DMS153 treated with DMSO at 0.1 percent for 48 hours (cell line): ENCODE data around the gene COL1A1.

Experiments used
- DNase-seq: peaks from one replicate; lab custom pipeline; 2025; ENCODE audit not compliant: unreplicated experiment; lab: John Stamatoyannopoulos, UW

COL1A1 gene

DNA sequence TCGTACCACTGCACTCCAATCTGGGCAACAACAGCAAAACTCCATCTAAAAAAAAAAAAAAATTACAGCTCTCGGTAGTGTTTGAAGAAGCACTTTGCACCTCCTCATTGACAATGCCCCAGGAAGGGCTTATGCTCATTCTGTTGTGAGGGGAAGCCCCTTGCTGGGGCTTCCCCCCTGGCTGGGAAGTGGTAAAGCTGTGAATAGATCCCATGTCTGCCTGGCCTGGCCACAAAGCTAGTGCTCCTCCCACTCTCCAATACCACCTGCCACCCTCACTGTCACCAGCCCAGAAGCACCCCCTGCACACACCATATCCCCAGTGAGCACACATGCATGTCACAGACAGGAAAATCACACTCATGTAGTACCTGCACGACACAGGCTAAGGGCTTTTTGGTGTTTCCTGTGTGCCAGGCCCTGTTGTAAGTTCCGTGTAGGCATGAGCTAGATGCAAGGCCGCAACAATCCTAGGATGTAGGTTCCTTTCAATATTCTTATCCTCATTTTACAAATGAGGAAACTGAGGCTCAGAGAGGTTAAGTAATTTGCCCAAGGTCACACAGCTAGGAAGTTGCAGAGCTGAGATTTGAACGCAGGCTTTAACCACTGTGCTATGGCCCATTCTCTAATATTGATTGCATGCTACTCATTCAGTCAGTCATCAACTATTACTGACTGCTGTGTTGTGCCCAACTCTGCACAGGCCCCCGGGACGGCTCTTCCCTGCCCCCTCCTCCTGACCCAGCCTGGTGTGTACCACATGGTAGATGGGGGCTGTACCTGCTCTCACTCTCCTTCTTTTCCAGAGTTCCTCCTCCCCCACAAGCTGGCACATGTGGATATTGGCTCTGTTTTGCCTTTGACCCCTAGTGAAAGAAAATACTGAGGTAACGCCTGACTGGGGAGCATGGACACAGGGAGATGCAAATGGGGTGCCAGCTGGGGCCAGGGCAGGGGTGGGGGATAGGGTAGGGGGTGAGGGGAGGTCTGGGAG is 11.9 kb upstream of the COL1A1 start:
- no peak for DNase-seq

DNA sequence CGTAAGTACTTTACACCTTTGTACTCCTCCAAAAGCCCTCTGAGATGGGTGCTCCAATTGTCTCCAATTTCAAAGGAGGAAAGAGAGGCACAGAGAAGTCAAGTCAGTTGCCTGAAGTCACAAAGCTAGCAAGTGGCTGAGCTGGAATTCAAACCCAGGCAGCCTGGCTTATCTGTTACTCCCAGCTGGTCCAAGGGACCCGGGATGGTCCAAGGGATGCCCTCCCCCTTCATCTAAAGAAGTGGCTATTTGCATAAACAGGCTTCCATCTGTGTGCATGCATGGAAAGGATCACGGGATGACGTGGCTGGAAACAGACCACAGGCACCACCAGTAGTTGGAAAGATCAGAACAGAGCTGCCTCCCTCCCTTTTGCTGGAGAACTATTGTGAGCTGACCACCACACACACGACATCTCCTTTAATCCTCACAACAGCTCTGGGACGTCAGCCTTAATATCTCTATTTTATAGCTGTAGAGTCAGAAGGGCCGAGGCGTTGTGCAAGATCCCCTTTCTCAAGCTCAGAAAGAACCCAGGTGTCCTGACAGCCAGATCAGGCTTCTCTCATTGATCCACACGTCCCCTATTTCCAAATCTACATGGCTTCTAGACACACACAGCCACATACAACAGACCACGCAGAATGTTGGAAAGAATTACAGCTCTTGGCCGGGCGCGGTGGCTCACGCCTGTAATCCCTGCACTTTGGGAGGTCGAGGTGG is 10.9 kb upstream of the COL1A1 start:
- no peak for DNase-seq

DNA sequence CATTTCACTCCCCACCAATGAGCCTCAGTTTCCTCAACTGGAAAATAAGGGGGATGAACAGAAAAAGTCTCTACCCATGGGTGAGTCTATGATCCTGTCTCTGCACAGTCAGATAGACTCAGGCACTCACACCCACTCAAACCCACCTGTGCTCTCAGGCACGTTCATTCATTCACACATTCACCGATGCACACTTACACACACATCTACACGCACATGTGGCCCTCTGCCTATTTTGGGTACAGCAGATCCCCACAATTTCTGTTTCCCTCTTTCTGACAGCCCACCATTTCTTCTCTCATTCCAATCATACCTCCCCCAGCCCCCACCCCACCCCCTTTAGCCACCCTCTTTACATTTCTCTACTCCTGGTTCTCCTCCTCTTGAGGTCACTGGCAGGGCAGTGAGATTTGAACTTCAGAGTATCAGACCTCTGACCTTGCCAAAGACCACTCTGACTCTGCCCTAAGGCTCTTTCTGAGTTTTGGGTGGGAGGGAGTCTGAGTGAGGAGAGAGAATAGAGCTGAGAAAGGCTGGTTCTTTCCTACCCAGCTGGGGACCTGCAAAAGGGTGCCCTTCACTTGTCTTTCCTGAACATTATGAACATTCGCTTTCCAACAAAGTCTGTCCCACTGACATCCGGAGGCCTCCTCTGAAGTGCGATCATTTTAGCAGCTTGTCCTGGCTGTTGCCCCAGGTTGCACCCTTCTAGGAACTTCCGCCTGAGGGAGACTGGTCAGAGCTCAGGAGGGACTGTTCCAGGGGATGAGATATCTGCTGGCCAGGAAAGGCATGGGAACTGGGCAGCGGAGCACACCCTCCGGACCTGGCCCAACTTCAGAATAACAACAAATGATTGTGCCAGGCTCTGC is 10.1 kb upstream of the COL1A1 start:
- DNase-seq: no peak

DNA sequence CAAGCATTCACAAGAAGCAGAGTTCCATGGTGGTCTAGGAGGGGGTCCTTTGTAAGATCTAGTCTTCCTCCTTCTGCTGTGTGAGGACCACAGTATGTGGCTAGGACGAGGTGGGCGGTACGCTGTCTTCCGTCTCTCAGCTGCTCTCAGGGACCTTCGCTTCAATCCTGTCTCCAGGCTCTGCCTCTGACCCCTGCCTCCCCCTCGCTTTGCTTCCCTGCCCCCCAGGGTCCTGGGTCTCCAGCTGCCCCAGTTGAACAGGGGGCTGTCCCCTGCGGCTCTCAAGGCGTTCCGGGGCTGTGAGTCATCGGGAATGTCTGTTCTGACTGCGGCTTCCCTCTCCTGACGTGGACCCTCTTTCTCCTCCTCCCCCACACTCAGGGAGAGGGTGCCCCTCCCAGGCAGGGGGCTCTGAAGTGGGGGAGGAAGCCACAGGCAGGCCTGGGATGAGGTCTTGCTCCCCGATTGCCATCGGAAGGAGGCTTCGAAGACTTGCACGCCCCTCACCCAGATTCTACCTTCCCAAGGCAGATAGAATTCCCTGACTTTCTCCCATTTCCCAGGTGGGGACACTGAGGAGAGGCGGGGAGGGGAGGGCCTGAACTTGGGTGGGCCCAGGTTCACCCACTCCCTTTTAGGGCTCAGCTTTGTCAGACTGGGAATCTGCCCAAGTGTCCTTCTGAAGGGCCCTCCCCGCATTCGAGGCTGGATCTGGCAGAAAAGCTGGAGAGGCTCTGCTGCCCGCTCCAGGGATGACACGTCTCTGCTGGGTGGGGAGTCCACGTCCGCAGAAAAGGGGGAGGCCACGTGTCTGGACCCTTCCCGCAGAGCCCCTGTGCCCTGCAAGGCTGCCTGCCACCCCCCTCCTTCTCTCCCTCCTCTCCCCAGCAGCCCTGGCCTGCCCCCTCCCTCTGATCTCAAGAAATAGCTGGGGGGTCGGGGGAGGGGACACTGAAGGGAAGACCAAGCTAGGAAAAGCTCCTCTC is 9.1 kb upstream of the COL1A1 start:
- no peak for DNase-seq

DNA sequence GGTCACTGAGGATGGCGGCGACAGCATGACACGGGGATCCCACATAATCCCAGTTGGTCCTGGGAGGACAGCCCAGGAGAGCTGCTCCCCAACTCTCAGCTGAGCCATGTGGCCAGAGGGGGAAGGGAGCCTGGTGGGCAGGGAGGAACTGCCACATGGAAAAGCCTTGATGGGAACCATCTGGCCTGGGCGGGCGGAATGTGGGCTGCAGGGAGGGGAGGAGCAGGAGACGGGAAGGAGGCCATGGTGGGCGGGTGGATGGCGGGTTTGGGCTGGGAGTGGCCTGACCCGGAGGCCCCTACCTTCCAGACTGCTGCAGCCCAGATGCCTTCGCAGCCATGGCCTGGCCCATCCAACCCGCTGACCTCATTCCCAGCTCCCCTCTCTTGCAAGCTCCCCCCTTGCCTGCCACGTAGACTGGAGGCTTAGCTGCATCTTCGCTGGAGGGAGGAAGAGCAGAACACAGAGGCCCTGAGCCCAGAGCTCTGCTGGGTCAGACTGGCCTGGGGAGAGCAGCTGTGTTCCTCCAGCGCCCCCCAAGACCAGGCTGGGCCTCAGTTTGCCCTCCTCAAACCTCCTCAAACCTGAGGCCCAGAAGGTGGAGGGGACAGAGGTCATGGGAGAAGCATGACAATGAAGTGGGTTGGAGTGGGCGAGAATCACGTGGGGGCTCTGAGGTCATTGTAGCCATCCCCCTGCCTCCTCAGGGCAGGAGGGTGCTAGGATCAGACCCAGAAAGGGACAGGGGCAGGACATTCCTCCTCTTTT is 8.2 kb upstream of the COL1A1 start:
- DNase-seq: no peak

DNA sequence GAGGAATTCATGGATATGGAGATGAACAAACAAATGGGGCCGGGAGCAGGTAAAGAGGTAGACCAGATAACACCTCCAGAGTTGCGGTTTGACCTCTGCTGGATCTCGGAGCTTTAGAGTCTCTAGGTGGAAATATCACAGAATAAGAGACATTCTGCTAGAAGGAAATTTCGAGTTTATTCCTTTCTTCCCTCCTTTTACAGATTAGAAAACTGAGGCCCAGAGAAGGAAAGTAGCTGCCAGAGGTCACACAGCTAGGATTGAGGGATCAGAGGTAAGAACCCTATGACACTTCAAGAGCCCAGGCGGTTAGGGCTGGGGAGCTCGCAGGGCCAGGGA is 7.7 kb upstream of the COL1A1 start:
- no peak for DNase-seq

DNA sequence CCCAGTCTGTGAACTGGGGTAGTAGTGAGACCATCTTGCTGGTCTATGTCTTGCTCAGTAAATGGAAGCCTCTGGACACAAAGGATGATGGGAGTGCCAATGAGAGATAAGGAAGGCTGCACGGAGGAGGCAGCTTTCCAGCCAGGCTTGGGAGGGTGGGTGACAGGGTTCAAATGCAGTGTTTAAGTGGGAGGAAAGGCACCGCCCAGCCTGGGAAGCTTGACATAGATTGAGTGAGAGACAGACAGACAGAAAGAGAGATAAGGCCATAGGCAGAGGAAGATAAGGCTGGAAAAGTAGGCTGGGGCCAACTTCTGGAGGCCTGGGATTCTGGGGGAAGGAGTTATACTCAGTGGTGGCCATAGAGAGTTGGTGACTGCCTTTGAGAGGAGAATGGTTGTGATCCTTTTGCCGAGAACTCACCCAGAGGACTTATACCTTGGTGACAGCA is 7.2 kb upstream of the COL1A1 start:
- no peak for DNase-seq

DNA sequence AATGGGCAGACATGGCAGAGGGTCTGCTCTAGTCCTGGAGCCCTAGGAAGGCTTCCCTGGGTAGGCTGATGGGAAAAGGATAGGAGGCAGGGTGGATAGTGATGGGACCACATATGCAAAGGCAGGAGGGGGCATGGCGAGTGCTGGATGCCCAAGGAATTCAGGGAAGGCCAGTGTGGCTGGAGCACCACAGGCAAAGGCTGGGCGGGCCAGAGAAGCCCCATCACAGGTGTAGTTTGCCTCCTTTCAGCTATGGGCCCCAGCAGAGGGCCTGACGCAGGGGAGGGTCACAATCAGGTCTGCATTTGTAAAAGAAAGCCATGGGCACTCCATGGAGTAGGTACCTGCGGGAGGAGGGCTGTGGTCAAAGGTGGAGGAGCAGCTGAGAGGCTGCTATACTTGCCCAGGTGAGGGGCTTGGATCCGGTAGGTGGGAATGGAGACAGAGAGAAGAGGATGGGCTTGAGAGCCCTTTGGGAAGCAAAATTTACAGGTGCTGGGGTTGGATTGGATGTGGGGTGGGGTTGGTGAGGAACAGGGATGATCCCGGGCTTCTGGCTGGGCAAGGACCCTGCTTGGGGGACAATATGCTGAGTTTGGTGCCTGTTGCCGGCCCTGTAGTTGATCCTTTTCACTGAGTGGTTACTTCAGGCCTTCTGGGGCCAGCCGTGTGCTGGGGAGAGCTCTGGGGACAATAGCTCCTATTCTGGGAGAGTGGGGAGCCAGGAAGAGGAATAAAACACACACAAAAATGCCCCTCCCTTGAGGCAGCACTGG is 6.5 kb upstream of the COL1A1 start:
- DNase-seq: no peak

DNA sequence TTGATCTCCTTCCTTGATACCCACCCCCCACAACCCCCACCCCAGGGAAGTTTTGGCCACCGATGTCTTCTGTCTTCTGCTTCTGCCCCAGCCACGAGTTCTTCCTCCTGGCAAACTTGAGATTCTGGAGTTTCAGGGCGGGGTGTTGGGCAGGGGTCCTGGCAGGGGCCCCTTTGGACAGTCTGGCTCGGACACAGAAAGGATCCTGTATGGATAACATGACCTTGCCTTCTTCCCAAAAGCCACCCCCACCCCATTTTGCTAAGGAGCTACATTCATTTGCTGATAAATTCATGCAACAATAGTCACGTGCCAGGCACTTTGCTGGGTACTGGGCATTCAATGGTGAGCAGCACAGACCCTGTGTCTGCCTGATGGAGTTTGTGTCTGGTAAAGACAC is 5.9 kb upstream of the COL1A1 start:
- no peak for DNase-seq

DNA sequence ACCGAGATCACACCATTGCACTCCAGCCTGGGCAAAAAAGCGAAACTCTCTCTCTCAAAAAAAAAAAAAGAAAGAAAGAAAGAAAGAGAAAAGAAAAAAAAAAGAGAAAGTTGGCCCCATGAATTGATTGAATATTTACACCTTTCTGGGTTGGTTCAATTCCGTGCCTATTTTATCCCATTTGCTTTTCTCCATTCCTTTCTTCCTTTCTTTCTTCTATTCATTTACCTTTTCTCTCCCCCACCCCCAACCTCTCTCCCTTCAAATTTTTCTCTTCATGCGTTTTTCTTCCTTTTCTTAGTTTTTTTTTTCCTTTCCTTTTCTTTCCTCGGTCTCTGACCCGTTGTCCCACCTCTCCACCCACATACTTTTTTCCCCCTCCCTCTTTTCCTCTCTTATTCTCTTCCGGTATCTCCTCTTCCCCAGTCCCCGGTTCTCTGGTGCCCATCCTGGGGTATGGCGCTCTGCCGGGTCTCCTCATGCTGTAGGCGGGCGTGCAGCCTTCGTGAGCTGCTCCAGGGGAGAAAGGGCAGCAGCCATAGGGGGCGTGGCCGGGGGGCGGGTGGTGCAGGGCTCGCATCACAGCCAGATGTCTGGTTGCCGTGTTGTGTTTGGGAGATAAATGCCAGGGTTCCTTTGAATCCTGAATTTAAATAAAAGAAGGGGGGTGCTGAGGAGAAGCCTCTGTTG is 5.3 kb upstream of the COL1A1 start:
- no peak for DNase-seq

DNA sequence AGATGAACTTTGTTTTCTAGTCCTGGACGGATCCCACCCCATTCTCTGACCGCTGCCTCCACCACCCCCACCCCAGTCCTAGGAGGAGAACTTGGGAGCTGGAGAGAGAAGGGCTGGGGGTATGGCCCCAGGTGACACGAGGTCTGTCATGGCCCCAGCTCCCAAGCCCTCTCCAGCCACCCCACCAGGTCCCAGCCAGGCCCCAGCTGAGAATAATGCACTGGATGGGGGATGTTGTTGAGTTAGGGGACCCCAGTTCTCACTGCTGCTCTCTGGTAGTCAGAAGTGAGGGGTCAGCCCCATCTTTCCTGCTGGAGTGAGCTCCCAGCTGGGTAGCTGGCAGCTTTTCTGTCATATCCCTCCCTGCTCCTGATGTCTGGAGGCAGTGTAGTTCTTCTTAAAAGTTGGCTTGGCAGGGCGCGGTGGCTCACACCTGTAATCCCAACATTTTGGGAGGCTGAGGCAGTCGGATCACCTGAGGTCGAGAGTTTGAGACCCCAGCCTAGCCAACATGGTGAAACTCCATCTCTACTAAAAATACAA is 4.6 kb upstream of the COL1A1 start:
- no peak for DNase-seq

DNA sequence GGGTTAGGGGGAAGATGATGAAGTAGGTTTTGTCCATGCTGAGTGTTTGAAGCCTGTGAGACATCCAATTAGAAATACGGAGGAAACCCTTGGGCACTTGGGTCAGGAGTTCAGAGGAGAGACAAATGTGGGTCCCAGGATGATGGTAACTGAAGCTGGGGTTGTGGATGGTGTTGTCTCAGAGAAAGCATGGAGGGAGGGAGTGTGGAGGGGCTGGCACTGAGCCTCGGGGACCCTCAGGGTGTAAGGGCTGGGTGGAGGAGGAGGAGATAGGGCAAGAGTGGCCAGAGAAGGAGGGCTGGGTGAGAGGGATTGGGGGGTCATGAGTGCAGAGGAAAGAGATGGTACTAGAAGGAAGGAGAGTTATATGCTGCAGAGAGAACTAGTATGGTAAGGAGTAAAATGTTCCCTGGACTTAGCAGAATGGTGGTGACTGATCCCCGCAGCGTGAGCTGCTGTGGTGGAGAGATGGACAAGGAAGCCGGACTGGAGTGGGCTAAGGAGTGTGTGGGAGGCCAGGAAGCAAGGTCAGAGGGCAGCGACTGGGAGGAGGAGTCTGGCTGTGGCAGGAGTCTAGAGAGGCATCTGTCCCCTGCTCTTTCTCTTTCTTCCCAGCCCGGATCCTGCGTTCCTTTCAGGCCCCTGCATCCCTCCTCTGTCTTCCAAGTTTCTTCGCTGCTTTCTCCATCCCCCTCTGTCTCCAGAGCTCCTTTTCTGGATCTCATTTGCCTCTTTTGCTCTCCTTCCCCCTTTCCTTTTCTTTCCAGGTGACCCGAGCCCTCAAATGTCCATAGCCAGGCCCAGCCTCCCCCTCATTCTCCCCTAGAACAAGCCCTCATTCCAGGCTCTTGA is 3.9 kb upstream of the COL1A1 start:
- no peak for DNase-seq

DNA sequence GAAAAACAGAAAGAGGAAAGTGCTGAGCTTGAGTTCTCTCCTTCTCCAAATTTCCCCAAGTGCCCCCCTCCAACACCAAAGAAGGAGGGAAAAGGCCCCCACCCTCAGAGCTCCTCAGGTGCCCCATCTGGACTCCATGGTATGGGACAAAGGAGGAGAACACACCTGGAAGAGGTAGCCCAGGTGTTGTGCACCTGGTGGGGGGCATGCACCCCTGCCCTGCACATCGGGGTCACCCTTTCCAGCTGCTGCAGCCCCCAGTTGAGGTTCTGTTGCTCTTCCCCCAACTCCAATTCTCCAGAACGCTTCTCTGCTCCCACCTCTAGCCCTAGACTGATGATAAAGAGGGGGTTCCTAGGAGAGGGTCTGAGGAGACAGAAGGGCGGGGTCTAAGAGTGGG is 3.0 kb upstream of the COL1A1 start:
- DNase-seq: no peak

DNA sequence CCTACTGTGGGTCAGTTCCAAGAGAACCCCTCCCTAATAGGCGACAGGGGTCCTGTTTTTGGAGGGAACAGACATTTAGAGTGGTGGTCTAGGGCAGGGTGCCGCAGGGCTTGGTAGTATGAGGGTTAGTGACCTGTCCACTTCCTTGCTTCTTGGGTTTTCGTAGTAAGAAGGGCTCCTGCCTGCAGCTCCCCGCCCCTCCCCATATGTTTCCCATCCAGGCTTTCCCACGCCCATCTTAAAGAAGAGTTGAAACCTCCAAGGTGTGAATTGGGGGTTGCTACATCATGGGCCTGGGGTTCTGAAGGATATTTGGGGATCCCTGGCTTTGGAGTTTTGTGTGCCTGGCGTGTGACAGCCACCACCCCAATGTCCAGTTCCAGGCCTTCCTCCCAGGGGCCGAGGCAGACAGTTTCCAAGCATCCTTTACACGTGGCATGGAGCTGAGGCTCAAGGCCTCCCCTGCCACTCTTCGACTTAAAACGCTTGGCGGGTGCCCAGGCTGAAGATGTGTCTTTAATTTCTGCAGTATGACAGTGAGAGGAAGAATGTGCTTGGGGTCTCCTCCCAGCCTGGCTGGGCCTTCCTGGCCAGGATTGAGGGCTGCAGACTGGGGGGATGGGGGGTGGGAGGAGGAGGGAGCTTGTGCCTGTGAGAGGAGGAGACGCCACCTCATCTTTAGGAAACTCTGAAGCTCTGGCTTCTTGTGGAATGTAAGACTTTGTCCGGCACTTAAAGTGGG is 2.3 kb upstream of the COL1A1 start:
- no peak for DNase-seq

DNA sequence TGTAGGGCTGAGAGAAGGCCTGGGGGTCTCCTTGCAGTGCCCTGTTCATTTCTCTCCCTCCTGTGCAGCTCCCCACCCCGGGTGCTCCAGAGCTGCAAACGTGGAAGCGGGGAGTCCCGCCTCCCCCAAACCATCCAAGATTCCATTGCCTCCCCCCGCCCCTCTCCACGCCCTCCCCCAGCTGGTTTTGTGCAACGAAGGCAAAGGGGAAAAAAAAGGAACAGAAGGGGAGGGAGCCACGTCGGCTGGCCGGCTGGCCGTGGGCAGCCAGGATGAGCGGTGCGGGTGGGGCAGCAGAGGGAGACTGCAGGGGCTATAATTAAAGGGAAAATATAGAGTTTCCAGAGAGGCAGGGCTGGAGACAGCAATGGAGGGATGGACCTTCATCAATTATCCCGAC is 1.7 kb upstream of the COL1A1 start:
- no peak for DNase-seq
